Left hindlimb (tissue), 1 donor: Measurements from ENCODE around the gene STAG2.

Experiments used
- DNase-seq: peaks from one replicate; pipeline ENCODE4 v3.0.0-alpha.2; 2018

Gene STAG2

GRCh38 chrX:123976706-123977316 lies 15.3 kb downstream of the STAG2 start:
- no peak for DNase-seq

DNA sequence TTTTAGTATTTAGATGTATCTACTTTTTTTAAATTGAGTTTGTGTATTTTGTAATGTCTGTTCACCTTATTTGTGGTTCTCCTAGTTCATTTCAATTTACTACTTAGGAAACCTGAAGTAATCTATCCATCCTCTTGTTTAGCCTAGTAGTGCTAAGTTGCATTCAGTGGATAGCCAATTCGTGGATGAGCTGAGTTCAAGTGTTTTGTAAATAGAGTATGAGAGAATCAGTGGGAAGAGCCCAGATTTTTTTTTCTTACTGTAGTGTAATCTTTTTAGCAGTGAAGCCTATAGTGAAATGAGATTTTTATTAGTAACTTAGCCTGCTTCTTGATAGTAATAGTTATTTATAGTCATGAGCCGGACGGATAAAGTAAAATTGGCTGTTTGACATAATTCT lies 21.7 kb downstream of the STAG2 start:
- DNase-seq, result no peak

DNA sequence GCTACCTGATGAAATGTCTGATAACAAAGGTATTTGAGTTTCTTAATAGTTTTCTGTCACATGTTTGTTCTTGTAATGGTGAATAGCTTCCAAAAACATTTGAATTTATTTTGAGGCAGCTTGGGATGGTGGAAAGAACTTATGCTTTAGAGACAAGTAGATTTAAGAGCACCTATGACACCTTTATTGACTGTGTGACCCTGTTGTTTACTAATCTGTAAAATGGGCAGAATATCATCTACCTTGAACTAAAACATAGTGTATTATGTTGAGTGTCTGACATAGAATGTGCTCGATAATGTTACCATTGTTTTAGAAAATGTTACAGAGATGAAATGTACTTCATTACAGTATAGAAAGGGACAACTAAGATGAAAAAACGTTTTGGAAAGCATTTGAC lies 24.9 kb downstream of the STAG2 start:
- no peak for DNase-seq

DNA sequence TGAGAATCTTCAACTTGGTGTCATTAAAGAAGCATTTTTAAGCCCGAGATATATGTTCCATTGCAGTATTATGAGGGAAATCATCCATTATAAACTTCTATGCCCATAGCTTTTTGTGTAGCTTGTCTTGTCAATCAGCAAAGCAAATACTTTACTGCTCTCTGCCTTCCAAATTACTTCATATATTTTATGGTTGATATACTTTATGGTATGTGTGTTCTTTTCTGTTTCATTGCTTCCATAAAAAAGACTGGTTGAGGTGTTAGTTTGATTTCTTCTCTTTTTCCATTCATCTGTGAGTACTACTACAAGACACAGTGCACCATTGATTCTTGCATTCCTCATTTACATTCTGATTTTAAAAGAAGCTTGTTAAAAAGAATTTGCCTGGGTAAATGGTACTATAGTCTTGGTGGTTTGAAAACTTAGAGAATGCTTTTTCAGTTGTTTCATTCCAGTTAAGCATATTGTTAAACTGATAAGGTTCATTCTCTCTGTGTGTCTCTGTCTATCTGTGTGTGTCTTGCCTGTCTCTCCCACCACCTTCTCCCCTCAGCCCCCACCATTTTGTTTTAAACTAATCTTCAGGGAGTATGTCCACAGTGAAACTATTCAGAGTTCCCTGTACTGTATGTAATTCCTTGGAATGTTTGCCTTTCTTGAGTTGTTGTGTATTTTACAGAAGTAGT lies 27.1 kb downstream of the STAG2 start:
- no peak for DNase-seq

GRCh38 chrX:123989235-123989634 lies 27.7 kb downstream of the STAG2 start:
- no peak for DNase-seq

DNA sequence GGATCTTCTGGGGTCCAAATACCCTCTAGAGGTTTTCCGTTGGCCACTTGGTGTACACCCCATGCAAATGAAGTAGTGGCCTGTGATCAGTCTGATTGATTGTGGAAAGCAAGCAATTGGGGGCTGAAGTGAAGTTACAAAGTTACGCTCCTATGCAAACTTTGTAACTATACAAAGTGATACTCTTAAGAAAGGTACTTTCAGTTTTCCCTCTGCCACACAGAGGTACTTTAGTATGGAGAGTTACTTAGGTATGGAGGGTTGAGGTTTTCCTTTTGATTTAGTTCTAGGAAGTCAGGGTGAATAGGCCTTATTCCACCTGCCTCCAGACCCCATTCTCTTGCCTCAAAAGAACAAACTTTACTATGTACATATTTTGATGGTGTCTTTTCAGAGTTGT lies 28.7 kb downstream of the STAG2 start:
- DNase-seq, result no peak

DNA sequence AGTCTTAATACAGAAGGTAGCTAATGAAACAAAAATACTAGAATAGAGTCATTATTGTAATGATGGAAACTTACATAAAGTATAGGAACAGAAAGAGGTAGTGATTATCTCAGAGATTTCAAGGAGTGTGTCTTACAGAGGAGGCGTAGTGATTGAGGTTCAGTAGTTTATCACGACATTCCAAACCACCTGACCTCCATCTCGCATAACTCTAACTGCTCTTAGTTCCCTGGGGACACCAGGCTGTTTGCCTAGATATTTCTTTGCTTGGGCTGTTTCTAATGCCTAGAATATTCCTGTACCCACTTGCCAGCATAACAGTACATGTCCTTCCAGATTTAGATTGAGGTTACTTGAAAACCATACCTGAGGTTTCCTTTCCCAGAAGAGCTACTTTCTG lies 29.1 kb downstream of the STAG2 start:
- no peak for DNase-seq

DNA sequence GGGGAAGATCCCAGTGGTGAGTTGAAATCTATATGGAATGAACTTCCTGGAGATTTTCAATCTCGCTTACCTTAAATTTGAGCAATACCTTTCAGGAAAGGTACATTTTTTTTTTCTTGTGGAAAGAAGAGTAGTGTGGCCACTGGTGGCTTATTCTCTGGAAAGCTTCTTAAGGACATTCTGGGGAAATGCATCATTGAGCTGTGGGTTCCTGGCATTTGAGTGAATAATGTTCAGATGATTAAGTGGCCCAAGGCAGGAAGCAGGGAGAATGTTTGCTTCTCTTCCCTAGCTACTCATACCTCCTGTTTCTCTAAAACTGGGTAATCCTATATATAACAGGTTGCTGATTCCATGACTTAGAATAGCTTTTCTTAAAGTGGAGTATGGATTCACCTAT lies 31.8 kb downstream of the STAG2 start:
- DNase-seq, result no peak

DNA sequence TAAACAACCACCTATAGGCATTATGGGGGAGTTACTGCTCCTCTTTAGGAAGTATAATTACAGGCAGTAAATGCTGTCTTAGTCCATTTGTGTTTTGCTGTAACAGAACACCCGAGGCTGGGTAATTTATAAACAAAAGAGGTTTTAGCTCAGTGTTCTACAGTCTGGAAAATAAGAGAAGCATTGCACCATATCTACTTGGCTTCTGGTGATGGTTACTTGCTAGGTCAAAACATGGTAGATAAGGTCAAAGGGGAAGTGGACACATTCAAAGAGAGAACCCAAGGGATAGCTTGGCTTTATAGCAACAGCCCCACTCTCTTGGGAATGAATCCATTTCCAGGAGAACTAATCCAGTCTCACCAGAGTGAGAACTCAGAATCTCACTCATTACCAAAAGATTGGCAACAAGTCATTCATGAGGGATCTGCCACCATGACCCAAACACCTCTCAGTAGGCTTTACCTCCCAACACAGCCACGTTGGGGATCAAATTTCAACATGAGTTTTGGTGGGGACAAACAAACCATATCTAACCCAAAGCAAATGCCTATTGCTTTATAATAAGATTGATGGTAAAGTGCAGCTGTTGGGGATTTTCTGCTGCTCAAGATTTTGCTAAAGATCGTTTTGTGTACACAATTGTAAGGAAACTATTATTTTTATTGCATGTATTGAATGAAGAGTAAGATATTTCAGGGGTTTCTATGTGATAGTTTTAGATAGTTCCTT lies 32.6 kb downstream of the STAG2 start:
- no peak for DNase-seq

DNA sequence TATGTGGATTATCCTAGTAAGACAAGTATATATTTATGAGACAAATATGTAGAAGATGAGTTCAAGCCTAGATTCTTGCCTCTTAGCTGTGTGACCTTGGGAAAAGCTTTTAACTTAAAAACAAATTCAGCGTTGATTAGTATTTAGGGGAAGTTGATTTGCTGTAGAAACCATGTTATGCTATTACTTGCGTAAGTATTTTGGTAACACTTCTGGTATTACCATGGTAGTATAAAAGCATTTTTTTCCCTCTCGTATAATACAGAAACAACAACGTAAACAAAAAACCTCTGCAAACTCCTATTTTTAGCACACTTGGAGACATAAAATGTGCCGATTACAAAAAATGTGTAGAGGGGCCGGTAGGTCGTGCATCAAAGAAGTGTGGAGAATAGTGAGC lies 33.2 kb downstream of the STAG2 start:
- no peak for DNase-seq

- DNase-seq, result no peak
These were observed 40.1 kb downstream of the STAG2 start for GRCh38 chrX:124001581-124001980.

- no peak for DNase-seq
These were observed 43.7 kb downstream of the STAG2 start for GRCh38 chrX:124005228-124005627.

DNA sequence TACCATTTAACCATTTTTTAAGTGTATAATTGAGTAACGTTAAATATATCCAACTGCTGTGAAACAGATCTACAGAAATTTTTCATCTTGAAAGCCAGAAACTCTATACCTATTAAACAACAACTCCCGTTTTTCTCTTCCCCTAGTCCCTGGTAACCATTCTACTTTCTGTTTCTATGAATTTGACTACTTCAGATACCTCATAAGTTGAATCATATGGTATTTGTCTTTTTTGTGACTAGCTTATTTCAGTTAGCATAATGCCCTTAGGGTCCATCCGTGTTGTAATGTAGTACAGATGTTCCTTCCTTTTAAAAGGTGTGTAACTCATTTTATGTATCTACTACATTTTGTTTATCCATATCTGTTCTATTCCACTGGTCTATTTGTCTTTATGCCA lies 48.7 kb downstream of the STAG2 start:
- no peak for DNase-seq

DNA sequence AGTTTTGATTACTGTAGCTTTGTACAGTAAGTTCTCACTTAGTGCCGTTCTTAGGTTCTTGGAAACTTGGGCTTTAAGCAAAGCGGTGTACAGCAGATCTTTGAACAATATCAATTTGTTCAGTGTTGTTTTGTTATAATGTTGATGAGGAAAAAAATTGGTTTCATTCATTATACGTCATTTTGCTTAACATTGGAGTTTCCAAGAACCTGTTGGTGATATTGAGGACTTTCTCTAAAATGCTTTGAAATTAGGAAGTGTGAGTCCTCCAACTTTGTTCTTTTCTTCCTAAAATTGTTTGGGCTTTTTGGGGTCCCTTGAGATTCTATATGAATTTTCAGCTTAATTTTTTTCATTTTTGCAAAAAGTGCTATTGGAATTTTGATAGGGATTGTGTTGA lies 49.1 kb downstream of the STAG2 start:
- no peak for DNase-seq

DNA sequence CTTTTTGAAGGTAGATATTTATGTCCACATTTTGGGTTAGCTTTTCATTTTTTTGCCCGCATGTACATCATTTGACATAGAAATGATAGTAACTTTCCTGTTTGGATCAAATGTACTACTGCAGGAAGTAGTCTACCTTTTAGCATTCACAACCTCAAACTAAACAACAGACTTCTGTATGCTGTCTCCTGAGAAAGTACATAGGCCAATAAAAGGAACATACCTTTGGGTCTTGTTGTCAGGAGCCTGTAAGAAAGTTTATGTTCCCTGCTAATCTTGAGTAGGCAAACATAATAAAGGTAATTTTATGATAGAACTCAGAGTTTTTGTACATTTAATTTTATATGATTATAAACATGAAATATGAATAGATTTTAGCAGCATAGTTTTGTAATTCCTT lies 54.2 kb downstream of the STAG2 start:
- DNase-seq, result no peak

DNA sequence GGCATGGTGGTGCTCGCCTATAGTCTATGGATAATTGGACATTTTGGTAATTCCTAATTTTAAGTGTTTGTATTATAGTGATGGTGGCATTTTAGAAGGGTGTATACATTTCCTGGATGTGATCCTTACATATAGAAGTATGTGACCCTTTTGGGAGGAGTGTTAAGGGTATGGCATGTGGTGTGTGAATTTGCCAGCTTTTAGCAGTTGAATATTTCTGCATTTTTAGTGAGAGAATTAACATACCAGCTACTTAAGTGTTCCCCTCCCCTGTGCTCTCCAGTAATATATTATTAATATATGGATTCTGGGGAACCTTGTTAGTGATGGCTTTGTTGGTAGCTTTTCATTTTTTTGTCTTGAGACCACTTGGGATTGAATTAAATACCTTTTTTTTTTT lies 55.3 kb downstream of the STAG2 start:
- DNase-seq, result no peak

GRCh38 chrX:124018023-124018422 lies 56.5 kb downstream of the STAG2 start:
- DNase-seq, result no peak

DNA sequence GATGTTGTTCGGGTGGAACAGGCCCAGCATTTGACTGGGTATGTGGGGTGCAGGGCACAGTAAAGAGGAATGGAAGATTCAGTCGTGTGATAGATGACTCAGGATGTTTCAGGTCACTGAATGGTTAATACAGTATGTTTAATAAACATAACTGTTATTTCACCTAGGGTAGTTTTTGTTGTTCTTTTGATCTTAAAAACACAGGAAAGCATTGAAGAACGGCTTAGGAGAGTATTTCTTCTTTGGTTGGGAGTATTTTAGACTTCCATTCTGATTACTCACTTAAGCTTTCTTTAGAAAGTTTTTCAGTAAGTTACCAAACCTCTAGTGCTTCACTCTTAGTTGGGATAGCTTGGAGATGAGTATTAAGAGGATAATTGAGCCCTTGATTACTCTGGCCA lies 62.3 kb downstream of the STAG2 start:
- DNase-seq, result no peak

GRCh38 chrX:124026529-124026928 lies 65.0 kb downstream of the STAG2 start:
- DNase-seq, result no peak

GRCh38 chrX:124028182-124028581 lies 66.7 kb downstream of the STAG2 start:
- no peak for DNase-seq

- DNase-seq, result no peak
These were observed 69.0 kb downstream of the STAG2 start for GRCh38 chrX:124030520-124030919.

- no peak for DNase-seq
These were observed 72.3 kb downstream of the STAG2 start for GRCh38 chrX:124033821-124034220.

DNA sequence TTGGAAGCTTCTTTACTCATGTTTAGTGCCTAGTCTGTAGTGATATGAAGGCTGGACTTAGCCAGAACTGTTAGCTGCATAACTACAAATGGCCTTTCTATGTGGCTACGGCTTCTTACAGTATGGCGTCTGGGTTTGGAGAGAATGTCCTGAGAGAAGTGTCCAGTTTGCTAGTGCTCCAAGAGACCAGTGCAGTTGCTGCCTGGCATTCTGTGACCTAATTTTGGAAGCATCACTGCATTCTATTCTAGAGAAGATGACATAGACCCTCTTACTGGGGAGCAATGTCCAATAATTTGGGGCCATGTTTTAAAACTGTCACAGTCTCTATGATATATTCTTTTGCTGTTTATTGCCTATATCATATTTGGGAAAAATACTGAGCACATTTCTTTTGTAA lies 74.2 kb downstream of the STAG2 start:
- no peak for DNase-seq

DNA sequence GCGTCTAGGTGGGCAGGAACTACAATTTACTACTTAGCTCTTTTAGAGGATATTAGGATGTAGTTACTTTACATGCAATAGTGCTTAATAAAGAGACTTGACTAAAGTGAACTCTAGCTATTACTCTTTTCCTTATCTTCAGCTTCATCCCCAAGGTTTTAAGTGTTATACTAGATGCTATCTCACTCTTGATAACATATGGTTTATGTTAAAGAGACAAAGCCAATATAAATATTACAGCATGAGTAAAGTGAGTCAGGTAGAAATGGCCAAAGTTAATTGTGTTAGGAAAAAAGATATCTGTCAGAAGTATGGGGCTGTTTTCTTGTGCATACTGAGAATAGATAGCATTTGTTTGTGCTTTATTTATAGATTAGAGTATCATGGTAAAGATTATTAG lies 80.5 kb downstream of the STAG2 start:
- no peak for DNase-seq
